ENCODE results near the gene ZNF521.

Gene ZNF521

GRCh38 chr18:25050605-25051004 lies 301.4 kb downstream of the ZNF521 start:
- CTCF ChIA-PET, result interaction anchor here (1.0 kb wide), 1 partner anchor 17 kb away, joined by 3 read pairs; no protein-coding TSS in a partner anchor
- DNase-seq, result no peak

GRCh38 chr18:25047983-25048382 lies 304.0 kb downstream of the ZNF521 start:
- H3K27ac ChIP-seq (ENCODE audit: insufficient read depth in 1 of 2, low read depth in 1 of 2, low read length in 2 of 2, poor library complexity in 1 of 2, severe bottlenecking in 2 of 2), result no peak overlapping the region
- 97% methylated on average over 9 of the region's 9 CpGs for WGBS (ENCODE audit: insufficient coverage)
- POLR2A ChIA-PET, result no interaction called here
- no peak overlapping the region for H3K4me3 ChIP-seq (ENCODE audit: control insufficient read depth in 1 of 7, extremely low read depth in 1 of 7, insufficient read depth in 4 of 7, low read depth in 2 of 7, low read length in 6 of 7)
- DNase-seq, result no peak
- no peaks in the 10 kb centered on the region for H3K36me3 ChIP-seq (ENCODE audit: control insufficient read depth in 4 of 4, insufficient read depth in 4 of 4, low read length in 3 of 4)
- no peaks in the 10 kb centered on the region for H3K9me3 ChIP-seq (ENCODE audit: control extremely low read depth in 1 of 5, control insufficient read depth in 4 of 5, insufficient read depth in 2 of 5, low read depth in 1 of 5, low read length in 4 of 5)
- peaks cover 0 to 2% (median 0%) of the 10 kb centered on the region in 5 experiments for H3K27me3 ChIP-seq (replicated peaks in 2 of 5; ENCODE audit: control insufficient read depth in 4 of 5, insufficient read depth in 5 of 5, low read length in 4 of 5)
- no peaks in the 10 kb centered on the region for H3K4me1 ChIP-seq (ENCODE audit: control extremely low read depth in 1 of 4, control insufficient read depth in 4 of 4, insufficient read depth in 4 of 4, low read length in 3 of 4)
- CTCF ChIA-PET, result no interaction called here

More at GRCh38 chr18:25050605-25051004, 301.4 kb downstream of the ZNF521 start:
- Histone ChIP-seq H3K36me3 (ENCODE audit: control insufficient read depth in 4 of 4, insufficient read depth in 4 of 4, low read length in 3 of 4) (no peaks in the 10 kb centered on the region), H3K27me3 (replicated peaks in 2 of 5; ENCODE audit: control insufficient read depth in 4 of 5, insufficient read depth in 5 of 5, low read length in 4 of 5) (peaks cover 0 to 2% (median 0%) of the 10 kb centered on the region in 5 experiments), H3K27ac (ENCODE audit: insufficient read depth in 1 of 2, low read depth in 1 of 2, low read length in 2 of 2, poor library complexity in 1 of 2, severe bottlenecking in 2 of 2) (no peak overlapping the region), H3K4me1 (ENCODE audit: control extremely low read depth in 1 of 4, control insufficient read depth in 4 of 4, insufficient read depth in 4 of 4, low read length in 3 of 4) (peaks cover 0 to 3% (median 2%) of the 10 kb centered on the region in 4 experiments), H3K4me3 (ENCODE audit: control insufficient read depth in 1 of 7, extremely low read depth in 1 of 7, insufficient read depth in 4 of 7, low read depth in 2 of 7, low read length in 6 of 7) (no peak overlapping the region), H3K9me3 (ENCODE audit: control extremely low read depth in 1 of 5, control insufficient read depth in 4 of 5, insufficient read depth in 2 of 5, low read depth in 1 of 5, low read length in 4 of 5) (no peaks in the 10 kb centered on the region)
- WGBS (ENCODE audit: insufficient coverage), result 95% methylated on average over 5 of the region's 6 CpGs
- POLR2A ChIA-PET, result no interaction called here

- ChIA-PET CTCF (no interaction called here), POLR2A (no interaction called here)
- H3K4me3 ChIP-seq (ENCODE audit: control insufficient read depth in 1 of 7, extremely low read depth in 1 of 7, insufficient read depth in 4 of 7, low read depth in 2 of 7, low read length in 6 of 7), result no peak overlapping the region
- no peak overlapping the region for H3K27ac ChIP-seq (ENCODE audit: insufficient read depth in 1 of 2, low read depth in 1 of 2, low read length in 2 of 2, poor library complexity in 1 of 2, severe bottlenecking in 2 of 2)
- DNase-seq, result no peak
- no peaks in the 10 kb centered on the region for H3K4me1 ChIP-seq (ENCODE audit: control extremely low read depth in 1 of 4, control insufficient read depth in 4 of 4, insufficient read depth in 4 of 4, low read length in 3 of 4)
- no peaks in the 10 kb centered on the region for H3K36me3 ChIP-seq (ENCODE audit: control insufficient read depth in 4 of 4, insufficient read depth in 4 of 4, low read length in 3 of 4)
- peaks cover 0 to 2% (median 0%) of the 10 kb centered on the region in 5 experiments for H3K27me3 ChIP-seq (replicated peaks in 2 of 5; ENCODE audit: control insufficient read depth in 4 of 5, insufficient read depth in 5 of 5, low read length in 4 of 5)
- 100% methylated on average over 3 of the region's 3 CpGs for WGBS (ENCODE audit: insufficient coverage)
- H3K9me3 ChIP-seq (ENCODE audit: control extremely low read depth in 1 of 5, control insufficient read depth in 4 of 5, insufficient read depth in 2 of 5, low read depth in 1 of 5, low read length in 4 of 5), result no peaks in the 10 kb centered on the region
Measured at GRCh38 chr18:25047421-25047820, 304.5 kb downstream of the ZNF521 start.

GRCh38 chr18:25044694-25045093 lies 307.3 kb downstream of the ZNF521 start:
- H3K9me3 ChIP-seq (ENCODE audit: control extremely low read depth in 1 of 5, control insufficient read depth in 4 of 5, insufficient read depth in 2 of 5, low read depth in 1 of 5, low read length in 4 of 5), result no peaks in the 10 kb centered on the region
- no peak overlapping the region for H3K27ac ChIP-seq (ENCODE audit: insufficient read depth in 1 of 2, low read depth in 1 of 2, low read length in 2 of 2, poor library complexity in 1 of 2, severe bottlenecking in 2 of 2)
- no peaks in the 10 kb centered on the region for H3K4me1 ChIP-seq (ENCODE audit: control extremely low read depth in 1 of 4, control insufficient read depth in 4 of 4, insufficient read depth in 4 of 4, low read length in 3 of 4)
- H3K27me3 ChIP-seq (replicated peaks in 2 of 5; ENCODE audit: control insufficient read depth in 4 of 5, insufficient read depth in 5 of 5, low read length in 4 of 5), result peaks cover 0 to 2% (median 0%) of the 10 kb centered on the region in 5 experiments
- H3K36me3 ChIP-seq (ENCODE audit: control insufficient read depth in 4 of 4, insufficient read depth in 4 of 4, low read length in 3 of 4), result no peaks in the 10 kb centered on the region
- DNase-seq, result no peak
- H3K4me3 ChIP-seq (ENCODE audit: control insufficient read depth in 1 of 7, extremely low read depth in 1 of 7, insufficient read depth in 4 of 7, low read depth in 2 of 7, low read length in 6 of 7), result no peak overlapping the region
- ChIA-PET POLR2A (no interaction called here), CTCF (interaction anchor here (1.4 kb wide), 1 partner anchor 11 kb away, joined by 3 read pairs; no protein-coding TSS in a partner anchor)
- 80% methylated on average over 1 of the region's 2 CpGs for WGBS (ENCODE audit: insufficient coverage)

- no peak for DNase-seq
- H3K4me3 ChIP-seq (ENCODE audit: control insufficient read depth in 1 of 7, extremely low read depth in 1 of 7, insufficient read depth in 4 of 7, low read depth in 2 of 7, low read length in 6 of 7), result no peak overlapping the region
- POLR2A ChIA-PET, result no interaction called here
- H3K4me1 ChIP-seq (ENCODE audit: control extremely low read depth in 1 of 4, control insufficient read depth in 4 of 4, insufficient read depth in 4 of 4, low read length in 3 of 4), result no peaks in the 10 kb centered on the region
- CTCF ChIA-PET, result interaction anchor here (1.3 kb wide), 1 partner anchor 15 kb away, joined by 3 read pairs; no protein-coding TSS in a partner anchor
- H3K9me3 ChIP-seq (ENCODE audit: control extremely low read depth in 1 of 5, control insufficient read depth in 4 of 5, insufficient read depth in 2 of 5, low read depth in 1 of 5, low read length in 4 of 5), result no peaks in the 10 kb centered on the region
- 88% methylated on average over 1 of the region's 4 CpGs for WGBS (ENCODE audit: insufficient coverage)
- H3K27me3 ChIP-seq (replicated peaks in 2 of 5; ENCODE audit: control insufficient read depth in 4 of 5, insufficient read depth in 5 of 5, low read length in 4 of 5), result no peaks in the 10 kb centered on the region
- H3K36me3 ChIP-seq (ENCODE audit: control insufficient read depth in 4 of 4, insufficient read depth in 4 of 4, low read length in 3 of 4), result no peaks in the 10 kb centered on the region
- H3K27ac ChIP-seq (ENCODE audit: insufficient read depth in 1 of 2, low read depth in 1 of 2, low read length in 2 of 2, poor library complexity in 1 of 2, severe bottlenecking in 2 of 2), result no peak overlapping the region
Measured at GRCh38 chr18:25043104-25043503, 308.9 kb downstream of the ZNF521 start.

- ChIA-PET POLR2A (no interaction called here), CTCF (interaction anchor here (1.3 kb wide), 1 partner anchor 15 kb away, joined by 3 read pairs; no protein-coding TSS in a partner anchor)
- no peaks in the 10 kb centered on the region for H3K27me3 ChIP-seq (replicated peaks in 2 of 5; ENCODE audit: control insufficient read depth in 4 of 5, insufficient read depth in 5 of 5, low read length in 4 of 5)
- peak in 2 of 3 donors; percentile 21 to 24 for DNase-seq
- H3K9me3 ChIP-seq (ENCODE audit: control extremely low read depth in 1 of 5, control insufficient read depth in 4 of 5, insufficient read depth in 2 of 5, low read depth in 1 of 5, low read length in 4 of 5), result no peaks in the 10 kb centered on the region
- H3K4me1 ChIP-seq (ENCODE audit: control extremely low read depth in 1 of 4, control insufficient read depth in 4 of 4, insufficient read depth in 4 of 4, low read length in 3 of 4), result no peaks in the 10 kb centered on the region
- H3K4me3 ChIP-seq (ENCODE audit: control insufficient read depth in 1 of 7, extremely low read depth in 1 of 7, insufficient read depth in 4 of 7, low read depth in 2 of 7, low read length in 6 of 7), result no peak overlapping the region
- H3K36me3 ChIP-seq (ENCODE audit: control insufficient read depth in 4 of 4, insufficient read depth in 4 of 4, low read length in 3 of 4), result no peaks in the 10 kb centered on the region
- H3K27ac ChIP-seq (ENCODE audit: insufficient read depth in 1 of 2, low read depth in 1 of 2, low read length in 2 of 2, poor library complexity in 1 of 2, severe bottlenecking in 2 of 2), result no peak overlapping the region
- WGBS (ENCODE audit: insufficient coverage), result 69% methylated on average over 3 of the region's 4 CpGs
Measured at GRCh38 chr18:25042641-25043051, 309.3 kb downstream of the ZNF521 start.

- DNase-seq, result no peak
- Histone ChIP-seq H3K27ac (ENCODE audit: insufficient read depth in 1 of 2, low read depth in 1 of 2, low read length in 2 of 2, poor library complexity in 1 of 2, severe bottlenecking in 2 of 2) (no peak overlapping the region), H3K4me1 (ENCODE audit: control extremely low read depth in 1 of 4, control insufficient read depth in 4 of 4, insufficient read depth in 4 of 4, low read length in 3 of 4) (no peaks in the 10 kb centered on the region), H3K9me3 (ENCODE audit: control extremely low read depth in 1 of 5, control insufficient read depth in 4 of 5, insufficient read depth in 2 of 5, low read depth in 1 of 5, low read length in 4 of 5) (no peaks in the 10 kb centered on the region), H3K36me3 (ENCODE audit: control insufficient read depth in 4 of 4, insufficient read depth in 4 of 4, low read length in 3 of 4) (no peaks in the 10 kb centered on the region), H3K27me3 (replicated peaks in 2 of 5; ENCODE audit: control insufficient read depth in 4 of 5, insufficient read depth in 5 of 5, low read length in 4 of 5) (no peaks in the 10 kb centered on the region), H3K4me3 (ENCODE audit: control insufficient read depth in 1 of 7, extremely low read depth in 1 of 7, insufficient read depth in 4 of 7, low read depth in 2 of 7, low read length in 6 of 7) (no peak overlapping the region)
- POLR2A ChIA-PET, result no interaction called here
- 100% methylated on average over 3 of the region's 3 CpGs for WGBS (ENCODE audit: insufficient coverage)
- CTCF ChIA-PET, result no interaction called here
Measured at GRCh38 chr18:25039781-25040180, 312.2 kb downstream of the ZNF521 start.
